Daoy (cell line): Measurements from ENCODE around the gene SULT1A1. TPM values are rescaled to one million over a fixed set of nuclear protein-coding genes. Genes with fewer than 3 reads are reported as not detected.
"Not testable (repeated sequence)": the region's sequence is repeated elsewhere in the genome, so short reads cannot be mapped to it uniquely, and the experiment has no call there.

Experiments
- DNase-seq: peaks from one replicate; pipeline ENCODE4 v3.0.0-alpha.2; 2015; ENCODE audit warnings: low read depth
- total RNA-seq: library from RNA; depleted of rRNA; stranded (reverse); fragments of >200 nt; shearing (Covaris generic); gene quantifications from 2 replicates; pipeline ENCODE4 v1.2.3, GENCODE V29; 2014

SULT1A1 gene
- total RNA-seq, 1 experiment from 2014 or later, result 4.1 TPM

DNA sequence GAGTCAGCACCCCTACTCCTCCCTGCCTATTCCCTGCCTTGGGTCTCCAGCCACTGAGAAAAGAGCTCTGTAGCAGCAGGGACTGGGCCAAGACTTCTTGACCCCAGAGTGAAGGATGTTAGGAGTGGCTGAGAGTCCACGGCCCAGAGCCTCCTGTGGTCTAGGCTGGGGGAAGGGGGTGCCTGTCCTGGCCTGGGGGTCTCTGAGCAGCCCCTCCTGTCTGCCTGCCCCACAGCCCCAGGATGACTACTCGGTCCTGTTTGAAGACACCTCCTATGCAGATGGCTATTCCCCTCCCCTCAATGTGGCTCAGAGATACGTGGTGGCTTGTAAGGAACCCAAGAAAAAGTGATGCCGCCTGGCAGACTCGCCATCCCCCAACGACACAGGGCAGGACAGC lies 18.5 kb downstream of the SULT1A1 start:
- no peak for DNase-seq

GRCh38 chr16:28590384-28591340 lies 19.2 kb downstream of the SULT1A1 start:
- DNase-seq, result no peak

DNA sequence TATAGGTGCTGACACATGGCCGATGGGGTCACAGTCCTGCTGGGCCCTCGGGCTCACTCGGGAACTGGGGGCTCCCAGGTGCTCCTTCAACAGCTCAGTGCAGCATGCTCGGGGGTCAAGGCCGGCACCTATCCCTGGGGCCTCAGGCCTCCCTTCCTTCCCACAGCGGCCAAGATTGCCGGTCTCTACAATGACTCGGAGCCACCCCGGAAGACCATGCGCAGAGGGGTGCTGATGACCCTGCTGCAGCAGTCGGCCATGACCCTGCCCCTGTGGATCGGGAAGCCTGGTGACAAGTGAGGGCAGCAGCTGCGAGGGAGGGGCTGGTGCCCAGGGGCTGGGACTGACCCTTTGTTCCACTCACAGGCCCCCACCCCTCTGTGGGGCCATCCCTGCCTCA lies 19.9 kb downstream of the SULT1A1 start:
- DNase-seq, result no peak

GRCh38 chr16:28589069-28589468 lies 20.8 kb downstream of the SULT1A1 start:
- DNase-seq, result no peak

GRCh38 chr16:28587386-28587785 lies 22.5 kb downstream of the SULT1A1 start:
- DNase-seq, result peak; percentile 31

DNA sequence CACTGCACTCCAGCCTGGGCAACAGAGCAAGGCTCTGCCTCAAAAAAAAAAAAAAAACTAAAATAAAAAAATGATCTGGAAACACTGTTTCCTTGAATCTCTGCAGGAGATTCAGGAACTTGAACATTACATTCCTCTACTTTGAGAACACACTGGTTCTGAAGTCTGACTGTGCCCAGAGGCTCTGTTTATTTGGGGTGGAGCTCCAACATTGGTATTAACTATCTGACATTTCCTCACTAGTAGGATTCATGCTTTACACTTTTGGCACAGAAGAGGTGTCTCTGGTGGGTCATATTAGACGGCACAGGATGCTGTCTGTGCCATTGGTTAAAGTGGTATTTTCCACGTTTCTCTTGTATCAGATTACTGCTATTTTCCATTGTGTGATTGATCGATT lies 23.4 kb downstream of the SULT1A1 start:
- no peak for DNase-seq

- peak; percentile 13 for DNase-seq
These were observed 24.2 kb downstream of the SULT1A1 start for GRCh38 chr16:28585674-28586073.

GRCh38 chr16:28580726-28581315 lies 29.0 kb downstream of the SULT1A1 start:
- DNase-seq, result no peak

- DNase-seq, result no peak
These were observed 34.3 kb downstream of the SULT1A1 start for GRCh38 chr16:28575446-28576109.

DNA sequence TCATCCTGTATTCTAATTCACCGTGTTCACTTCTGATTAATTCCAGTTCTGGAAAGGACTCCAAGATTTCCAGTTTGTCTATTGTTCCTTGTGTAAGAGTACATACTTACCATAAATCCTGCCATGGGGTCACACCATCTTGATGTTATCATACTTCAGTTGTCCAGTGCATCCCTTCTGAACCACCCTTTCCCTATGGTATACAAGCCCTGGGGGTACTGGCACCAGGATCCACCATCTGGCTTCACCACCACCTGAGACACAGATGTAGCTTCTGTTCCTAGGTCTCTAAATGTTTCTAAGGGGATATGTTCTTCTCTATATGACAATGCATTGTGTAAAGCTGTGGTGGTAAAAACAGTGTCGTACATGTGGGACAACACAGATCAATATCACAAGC lies 34.9 kb downstream of the SULT1A1 start:
- no peak for DNase-seq

DNA sequence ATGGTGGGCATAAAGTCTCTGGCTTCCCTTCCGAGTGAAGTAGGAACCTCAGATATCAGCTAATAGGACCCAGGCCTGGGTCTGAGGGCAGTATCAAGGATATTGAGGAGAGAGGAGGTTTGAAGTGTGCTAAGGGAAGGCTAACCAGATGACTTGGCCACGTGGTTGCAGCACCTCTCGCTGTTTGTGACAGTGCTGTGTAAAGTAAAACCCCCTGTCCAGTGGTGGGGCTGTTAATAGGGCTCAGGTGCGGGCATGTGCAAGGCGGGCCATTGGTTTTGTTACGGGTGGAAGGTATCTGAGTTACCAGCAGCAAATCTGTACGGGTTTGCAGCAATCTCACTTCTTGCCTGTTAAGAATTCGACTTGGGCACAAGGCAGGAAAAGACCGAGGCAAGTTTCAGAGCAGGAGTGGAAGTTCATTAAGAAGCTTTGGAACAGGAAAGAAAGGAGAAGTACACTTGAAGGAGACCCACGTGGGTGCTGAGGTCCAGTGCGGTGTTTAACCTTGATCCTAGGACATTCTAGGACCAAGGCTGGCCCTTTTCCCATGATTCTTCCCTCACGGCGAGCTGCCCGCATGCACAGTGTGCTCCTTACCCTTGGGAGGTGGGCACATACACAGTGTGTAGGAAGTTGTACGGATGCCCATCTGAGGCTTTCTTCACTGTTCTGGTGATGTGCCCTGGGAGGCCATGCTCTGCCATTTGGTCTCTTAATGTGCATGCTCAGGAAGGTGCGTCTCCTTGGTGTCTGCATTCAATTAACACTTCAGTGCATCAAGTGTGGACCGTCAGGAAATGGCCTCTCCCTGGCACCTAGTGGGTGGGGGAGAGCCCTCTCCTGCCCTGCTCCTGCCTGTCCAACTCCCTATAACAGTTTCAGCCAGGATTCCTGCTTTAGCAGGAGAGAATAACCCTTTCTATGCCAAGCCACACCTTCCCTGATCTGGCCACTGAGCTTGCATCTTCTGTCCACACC lies 35.8 kb downstream of the SULT1A1 start:
- no peak for DNase-seq

- no peak for DNase-seq
These were observed 36.9 kb downstream of the SULT1A1 start for GRCh38 chr16:28572696-28573510.

- DNase-seq, result no peak
These were observed 39.7 kb downstream of the SULT1A1 start for GRCh38 chr16:28569968-28570752.

GRCh38 chr16:28569021-28569420 lies 40.8 kb downstream of the SULT1A1 start:
- no peak for DNase-seq

GRCh38 chr16:28567292-28567691 lies 42.6 kb downstream of the SULT1A1 start:
- DNase-seq, result no peak

DNA sequence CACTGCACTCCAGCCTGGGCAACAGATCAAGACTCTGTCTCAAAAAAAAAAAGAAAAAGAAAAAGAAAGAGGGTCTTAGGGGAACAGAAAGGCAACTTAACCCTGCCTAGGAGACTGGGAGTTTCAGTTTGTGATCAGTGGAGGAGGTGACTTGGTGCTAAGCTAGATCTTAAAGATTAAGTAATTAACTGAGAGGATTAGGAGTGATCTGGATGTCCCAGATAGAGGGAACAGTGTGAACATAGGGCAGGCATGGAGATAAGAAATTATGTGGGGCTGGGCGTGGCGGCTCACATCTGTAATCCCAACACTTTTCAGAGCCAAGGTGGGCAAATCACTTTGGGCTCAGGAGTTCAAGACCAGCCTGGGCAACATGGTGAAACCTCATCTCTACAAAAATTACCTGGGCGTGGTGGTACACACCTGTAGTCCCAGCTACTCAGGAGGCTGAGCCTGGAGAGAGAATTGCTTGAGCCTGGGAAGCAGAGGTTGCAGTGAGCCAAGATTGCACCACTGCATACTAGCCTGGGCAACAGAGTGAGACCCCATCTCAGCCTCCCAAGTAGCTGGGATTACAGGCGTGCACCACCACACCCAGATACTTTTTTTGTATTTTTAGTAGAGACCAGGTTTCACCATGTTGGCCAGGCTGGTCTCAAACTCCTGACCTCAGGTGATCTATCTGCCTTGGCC lies 43.5 kb downstream of the SULT1A1 start:
- not testable (repeated sequence) for DNase-seq

DNA sequence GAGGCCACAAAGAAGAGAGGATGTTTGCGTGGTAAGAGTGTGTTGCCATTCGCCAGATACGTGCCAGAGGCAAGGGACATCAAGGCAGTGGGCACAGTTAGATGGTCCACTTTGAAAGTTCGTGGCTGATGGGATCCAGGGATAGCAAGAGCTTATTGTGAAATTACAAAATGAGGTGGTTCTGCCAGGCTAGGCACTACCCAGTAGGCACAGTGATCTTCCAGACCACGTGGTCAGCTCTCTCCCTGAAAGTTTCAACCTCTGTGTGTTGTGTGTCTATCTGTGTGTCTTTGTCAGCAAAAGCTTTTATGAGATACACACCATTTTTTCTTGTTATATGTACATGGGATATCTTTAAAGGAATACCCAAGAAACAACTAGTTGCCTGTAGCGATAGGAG lies 46.6 kb downstream of the SULT1A1 start:
- no peak for DNase-seq

DNA sequence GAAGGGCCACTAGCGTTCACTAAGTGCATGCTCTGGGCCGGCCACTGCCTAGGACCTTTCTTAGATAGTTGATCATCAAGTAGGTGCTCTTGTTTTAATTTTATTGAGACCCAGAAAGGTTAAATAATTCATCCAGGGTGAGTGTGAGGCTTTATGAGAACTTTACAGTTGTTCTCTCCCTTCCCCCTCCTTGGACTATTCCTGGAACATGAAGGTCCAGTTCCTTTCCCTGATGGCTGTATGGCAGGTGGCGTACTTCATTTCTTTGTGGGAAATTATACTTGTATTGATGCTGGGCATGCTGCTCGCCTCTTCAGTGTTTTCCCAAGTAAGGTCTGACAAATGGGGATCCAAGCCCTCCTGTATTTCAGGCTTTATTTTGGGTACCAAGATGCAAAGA lies 47.6 kb downstream of the SULT1A1 start:
- DNase-seq, result no peak

DNA sequence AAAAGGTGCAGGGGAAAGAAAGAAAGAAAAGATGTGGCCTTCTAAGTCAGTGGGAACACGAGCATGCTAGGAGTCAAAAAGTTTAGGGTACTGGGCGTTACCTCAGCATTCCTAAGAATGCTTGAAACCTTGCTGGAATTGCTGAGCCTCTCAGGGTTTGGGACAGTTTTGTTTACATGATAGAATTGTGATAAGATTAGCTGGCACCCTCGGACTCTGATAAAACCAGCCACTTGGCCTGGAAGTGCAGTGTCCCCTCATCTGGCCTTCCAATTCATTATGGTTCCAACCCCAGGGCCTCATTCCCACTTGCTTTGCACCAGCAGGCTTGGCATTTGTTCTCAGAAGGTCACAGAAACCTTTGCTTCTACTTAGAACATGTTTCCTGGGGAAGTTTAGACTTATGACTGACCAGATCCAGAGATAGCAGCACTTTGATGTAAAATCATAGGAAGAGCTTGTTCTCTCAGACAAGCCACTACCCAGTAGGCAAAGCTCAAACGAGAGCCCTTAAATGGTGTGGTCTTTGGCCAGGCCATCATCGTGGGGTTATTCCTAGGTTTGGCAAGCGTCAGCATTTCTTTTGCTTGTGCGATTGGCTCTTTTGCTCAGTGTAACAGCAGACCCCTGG lies 48.2 kb downstream of the SULT1A1 start:
- DNase-seq, result no peak
